Upper lobe of left lung (tissue), 6 donors: Measurements from ENCODE around the gene CLMP. TPM values are rescaled to one million over a fixed set of nuclear protein-coding genes. Genes with fewer than 3 reads are reported as not detected.

Experiments used
- ATAC-seq, 2 donors: fragments of 200-7000 bp; cut with Tn5 transposase; one replicate each; pipeline ENCODE4 v1.9.1; 2022; ENCODE audit warnings: mild to moderate bottlenecking in 2 of 2, moderate library complexity in 2 of 2; ENCODE audit not compliant: low FRiP score in 2 of 2
- DNase-seq, 2 donors: peaks; one replicate each; pipeline ENCODE4 v3.0.0-alpha.2; 2019 to 2020
- H3K27ac ChIP-seq, 4 donors: fragments of 200-600 bp; sonication (generic); one replicate each; pipeline ENCODE4 v1.5.1; 2016 to 2019
- H3K27me3 ChIP-seq, 4 donors: fragments of 200-600 bp; sonication (generic); one replicate each; pipeline ENCODE4 v1.5.1; 2017 to 2019
- H3K36me3 ChIP-seq, 4 donors: fragments of 200-600 bp; sonication (generic); one replicate each; pipeline ENCODE4 v1.5.1; 2016 to 2019
- H3K4me1 ChIP-seq, 4 donors: fragments of 200-600 bp; sonication (generic); one replicate each; pipeline ENCODE4 v1.5.1; 2018 to 2019
- H3K4me3 ChIP-seq, 4 donors: fragments of 200-600 bp; sonication (generic); one replicate each; pipeline ENCODE4 v1.5.1; 2017 to 2019; ENCODE audit warnings: mild to moderate bottlenecking in 2 of 4, moderate library complexity in 1 of 4
- H3K9me3 ChIP-seq, 4 donors: fragments of 200-600 bp; sonication (generic); one replicate each; pipeline ENCODE4 v1.5.1; 2018 to 2019
- EP300 ChIP-seq, 4 donors: sonication (generic); formaldehyde crosslinking; IDR thresholded peaks; one replicate each; pipeline ENCODE4 v1.5.1; 2017; ENCODE audit warnings: antibody characterized with exemption in 4 of 4, control low read depth in 2 of 4
- POLR2A ChIP-seq, 4 donors: fragments of 450-650 bp; IDR thresholded peaks; one replicate each; pipeline ENCODE4 v1.5.1; 2016 to 2017; ENCODE audit warnings: antibody characterized with exemption in 4 of 4, mild to moderate bottlenecking in 2 of 4
- POLR2AphosphoS5 ChIP-seq, 2 donors: sonication (generic); formaldehyde crosslinking; IDR thresholded peaks; one replicate each; pipeline ENCODE4 v1.5.1; 2017; ENCODE audit warnings: antibody characterized with exemption in 2 of 2
- WGBS, 2 donors: methylation state at CpG; one replicate each; pipeline ENCODE4 v1.1.5; 2017 to 2018; 5-methylcytosine and 5-hydroxymethylcytosine counted together
- total RNA-seq, 6 donors: library from RNA; depleted of rRNA in 4 of 6; stranded (reverse); fragments of >200 nt in 4 of 6; gene quantifications; one replicate each; pipeline versions ENCODE4 v1.1.0 to v1.2.1, GENCODE V29; 2016 to 2021
- TF ChIP-seq, protein P1 (sequence below), 6 experiments: fragments of 450-650 bp in 4 of 6; fragments of 200-600 bp in 2 of 6; sonication (generic) in 2 of 6; IDR thresholded peaks; one replicate each; pipeline ENCODE4 v1.5.1; 2016 to 2019; ENCODE audit warnings: antibody characterized with exemption in 6 of 6
- donor health status: DM: no; HTN: no; CAD: no; lungs with moderate emphysema.
- donor health status: DM: no; HTN: yes; CAD: no; lungs with severe emphysema.

The CLMP gene
- total RNA-seq, 6 donors from 2014 or later = 6.0 to 23.4 (median 15.3) TPM

DNA sequence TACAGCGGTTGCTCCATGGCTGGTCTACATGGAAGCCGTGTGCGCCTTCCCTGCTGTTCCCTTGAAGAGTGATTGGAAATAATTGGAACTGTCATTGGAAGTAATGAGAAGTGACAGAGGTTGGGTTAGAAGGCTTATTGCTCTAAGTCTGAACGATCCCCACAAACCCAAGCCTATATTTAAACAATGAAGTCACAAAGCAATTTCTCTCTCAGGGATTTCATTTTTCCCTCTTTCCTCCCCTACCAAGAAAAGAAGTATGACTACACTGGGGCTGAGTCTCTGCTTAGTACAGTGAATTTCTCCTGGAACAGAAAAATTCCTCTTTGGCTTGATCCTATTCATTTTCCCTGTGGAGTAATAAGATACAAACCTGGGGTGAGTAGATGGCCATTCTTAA, 7.8 kb downstream of the CLMP start:
- WGBS, 2 donors = 88 to 94% methylated on average over 4 of the region's 4 CpGs
- DNase-seq = no peak
- Histone ChIP-seq H3K4me3 (no peak overlapping the region), H3K4me1 (no peaks in the 10 kb centered on the region), H3K27me3 (no peaks in the 10 kb centered on the region), H3K27ac (no peak overlapping the region), H3K36me3 (no peaks in the 10 kb centered on the region), H3K9me3 (no peaks in the 10 kb centered on the region)
- no peak for ATAC-seq
- TF ChIP-seq, protein P1, sequence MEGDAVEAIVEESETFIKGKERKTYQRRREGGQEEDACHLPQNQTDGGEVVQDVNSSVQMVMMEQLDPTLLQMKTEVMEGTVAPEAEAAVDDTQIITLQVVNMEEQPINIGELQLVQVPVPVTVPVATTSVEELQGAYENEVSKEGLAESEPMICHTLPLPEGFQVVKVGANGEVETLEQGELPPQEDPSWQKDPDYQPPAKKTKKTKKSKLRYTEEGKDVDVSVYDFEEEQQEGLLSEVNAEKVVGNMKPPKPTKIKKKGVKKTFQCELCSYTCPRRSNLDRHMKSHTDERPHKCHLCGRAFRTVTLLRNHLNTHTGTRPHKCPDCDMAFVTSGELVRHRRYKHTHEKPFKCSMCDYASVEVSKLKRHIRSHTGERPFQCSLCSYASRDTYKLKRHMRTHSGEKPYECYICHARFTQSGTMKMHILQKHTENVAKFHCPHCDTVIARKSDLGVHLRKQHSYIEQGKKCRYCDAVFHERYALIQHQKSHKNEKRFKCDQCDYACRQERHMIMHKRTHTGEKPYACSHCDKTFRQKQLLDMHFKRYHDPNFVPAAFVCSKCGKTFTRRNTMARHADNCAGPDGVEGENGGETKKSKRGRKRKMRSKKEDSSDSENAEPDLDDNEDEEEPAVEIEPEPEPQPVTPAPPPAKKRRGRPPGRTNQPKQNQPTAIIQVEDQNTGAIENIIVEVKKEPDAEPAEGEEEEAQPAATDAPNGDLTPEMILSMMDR (IDR thresholded peaks at IDR 0.05) = no peak
- no peak for TF ChIP-seq EP300 (IDR thresholded peaks at IDR 0.05)
- no peak for TF ChIP-seq POLR2A (IDR thresholded peaks at IDR 0.05)
- no peak for TF ChIP-seq POLR2AphosphoS5 (IDR thresholded peaks at IDR 0.05)

DNA sequence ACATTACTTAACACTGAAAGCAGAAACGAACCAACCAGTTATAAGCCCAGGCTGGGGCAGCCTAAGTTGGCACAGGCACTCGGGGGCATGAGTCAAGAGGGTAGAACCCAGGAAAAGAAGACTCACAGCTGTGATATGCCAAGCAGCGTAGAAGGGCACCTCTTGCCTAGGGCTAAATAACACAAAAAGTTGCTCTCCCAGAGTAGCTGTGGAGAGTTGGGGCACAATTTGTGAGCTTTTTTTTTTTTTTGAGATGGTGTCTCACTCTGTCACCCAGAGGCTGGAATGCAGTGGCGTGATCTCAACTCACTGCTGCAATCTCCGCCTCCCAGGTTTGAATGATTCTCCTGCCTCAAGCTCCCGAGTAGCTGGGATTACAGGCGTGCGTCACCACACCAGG, 8.8 kb downstream of the CLMP start:
- Histone ChIP-seq H3K9me3 (no peaks in the 10 kb centered on the region), H3K27ac (no peak overlapping the region), H3K4me3 (no peak overlapping the region), H3K27me3 (no peaks in the 10 kb centered on the region), H3K36me3 (no peaks in the 10 kb centered on the region), H3K4me1 (no peaks in the 10 kb centered on the region)
- ATAC-seq = no peak
- no peak for DNase-seq
- WGBS, 2 donors = 82 to 87% methylated on average over 8 of the region's 8 CpGs
- TF ChIP-seq EP300 (IDR thresholded peaks at IDR 0.05) (no peak), POLR2AphosphoS5 (IDR thresholded peaks at IDR 0.05) (no peak), POLR2A (IDR thresholded peaks at IDR 0.05) (no peak)

DNA sequence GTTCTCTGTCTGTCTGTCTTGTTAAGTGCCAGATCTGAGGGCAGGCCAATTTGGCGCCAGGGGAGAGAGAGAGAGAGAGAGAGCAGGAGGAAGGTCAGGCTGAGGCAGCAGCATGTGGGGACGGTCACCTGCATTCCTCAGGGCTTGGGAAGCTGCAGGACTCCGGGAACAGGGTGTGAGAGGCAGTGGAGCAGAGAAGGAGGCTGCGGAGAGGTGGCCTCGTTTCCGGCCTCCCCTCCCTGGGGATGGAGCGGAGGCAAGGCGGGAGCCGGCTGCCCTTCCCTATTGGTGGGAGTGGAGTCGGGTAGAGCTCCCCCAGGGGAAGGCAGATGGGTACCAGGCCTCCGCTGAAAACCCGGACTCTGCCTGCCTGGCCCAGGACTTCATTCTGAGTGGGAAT, 9.7 kb downstream of the CLMP start:
- no peaks in the 10 kb centered on the region for H3K27me3 ChIP-seq
- 78 to 82% methylated on average over 12 of the region's 12 CpGs for WGBS, 2 donors

DNA sequence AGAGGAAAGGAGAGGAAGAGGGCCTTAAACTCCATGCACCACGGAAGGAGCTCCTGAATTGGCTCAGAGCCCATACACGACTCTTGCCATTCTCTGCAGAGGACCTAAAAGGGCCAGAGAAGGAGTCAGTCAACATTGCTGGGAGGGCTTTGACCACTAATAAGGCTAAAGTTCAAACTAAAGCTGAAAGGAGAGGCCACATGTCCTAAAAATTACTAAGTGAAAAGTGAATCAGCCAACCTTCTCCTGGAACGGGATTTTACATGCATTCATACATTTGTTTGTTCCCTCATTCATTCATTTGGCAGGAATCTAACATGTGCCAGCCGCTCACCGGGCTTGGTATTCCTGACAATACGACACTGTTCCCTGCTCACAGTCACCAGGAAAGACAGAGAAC, 10.5 kb downstream of the CLMP start:
- H3K9me3 ChIP-seq = no peaks in the 10 kb centered on the region
- no peak for TF ChIP-seq POLR2AphosphoS5 (IDR thresholded peaks at IDR 0.05)
- no peak for TF ChIP-seq POLR2A (IDR thresholded peaks at IDR 0.05)
- TF ChIP-seq EP300 (IDR thresholded peaks at IDR 0.05) = no peak
- TF ChIP-seq, protein P1 (IDR thresholded peaks at IDR 0.05) = no peak
- H3K4me1 ChIP-seq = peaks cover 0 to 5% (median 3%) of the 10 kb centered on the region in 4 donors
- WGBS, 2 donors = 53 to 71% methylated on average over 6 of the region's 6 CpGs
- H3K27me3 ChIP-seq = no peaks in the 10 kb centered on the region
- H3K27ac ChIP-seq = no peak overlapping the region
- no peak for ATAC-seq
- H3K36me3 ChIP-seq = no peaks in the 10 kb centered on the region
- H3K4me3 ChIP-seq = no peak overlapping the region
- DNase-seq = no peak

More for the DNA sequence above, 9.7 kb downstream of the CLMP start:
- Histone ChIP-seq H3K27ac (no peak overlapping the region), H3K36me3 (no peaks in the 10 kb centered on the region), H3K4me3 (no peak overlapping the region), H3K9me3 (no peaks in the 10 kb centered on the region), H3K4me1 (no peaks in the 10 kb centered on the region)
- DNase-seq (no peak), ATAC-seq (peak in 1 of 2 donors; percentile 45)
- TF ChIP-seq EP300 (IDR thresholded peaks at IDR 0.05) = no peak
- TF ChIP-seq, protein P1 (IDR thresholded peaks at IDR 0.05) = no peak

DNA sequence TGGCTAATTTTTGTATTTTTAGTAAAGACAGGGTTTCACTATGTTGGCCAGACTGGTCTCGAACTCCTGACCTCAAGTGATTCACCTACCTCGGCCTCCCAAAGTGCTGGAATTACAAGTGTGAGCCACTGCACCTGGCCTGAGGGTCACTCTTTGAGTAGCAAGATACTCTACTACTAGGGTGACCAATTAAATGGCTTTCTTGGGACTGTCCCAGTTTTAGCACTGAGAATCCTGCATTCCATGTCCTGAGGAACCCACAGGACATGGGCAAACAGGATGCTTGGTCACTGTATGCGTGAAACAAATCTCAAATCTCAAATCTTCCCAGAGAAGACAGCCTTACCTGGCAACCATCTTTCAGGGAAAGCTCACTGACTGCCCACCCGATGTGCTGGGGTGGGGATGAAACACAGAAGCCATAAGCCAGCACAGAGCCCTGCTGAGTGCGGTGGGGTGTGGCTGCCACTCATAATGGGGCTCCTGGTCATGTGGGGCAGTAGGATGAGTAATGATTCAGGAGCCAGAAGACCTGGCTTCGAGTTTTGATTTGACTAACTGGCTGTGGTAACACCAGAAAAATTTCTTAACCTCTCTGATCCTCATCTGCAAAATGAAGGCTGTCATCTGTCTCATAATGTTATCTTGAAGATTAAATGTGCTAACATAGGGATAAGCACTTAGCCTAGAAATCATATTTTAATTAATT, 11.5 kb downstream of the CLMP start:
- Histone ChIP-seq H3K9me3 (no peaks in the 10 kb centered on the region), H3K4me1 (peaks cover 0 to 6% (median 3%) of the 10 kb centered on the region in 4 donors), H3K4me3 (no peak overlapping the region), H3K36me3 (no peaks in the 10 kb centered on the region), H3K27ac (no peak overlapping the region), H3K27me3 (no peaks in the 10 kb centered on the region)
- ATAC-seq (no peak), DNase-seq (no peak)
- TF ChIP-seq POLR2AphosphoS5 (IDR thresholded peaks at IDR 0.05) = no peak
- no peak for TF ChIP-seq EP300 (IDR thresholded peaks at IDR 0.05)
- no peak for TF ChIP-seq POLR2A (IDR thresholded peaks at IDR 0.05)
- TF ChIP-seq, protein P1 (IDR thresholded peaks at IDR 0.05) = no peak
- 78 to 85% methylated on average over 6 of the region's 6 CpGs for WGBS, 2 donors
